Measurements from ENCODE around the gene ZNF770. TPM values are rescaled to one million over a fixed set of nuclear protein-coding genes. Genes with fewer than 3 reads are reported as not detected.
A peak's percentile ranks its signal among the peaks of the same experiment; 100 is the strongest.

The ZNF770 gene
- total and polyA plus RNA-seq, 9 of the 15 experiments (the other 6 are each of a cell fraction or from before 2014, with no cell fraction given) = 3.4 to 50.8 (median 40.3) TPM

GRCh38 chr15:34969340-34970097 is 18.6 kb downstream of the ZNF770 start, which contains the start of gene AQR (continued):
- TF ChIP-seq MCM2 (IDR thresholded peaks at IDR 0.05; ENCODE audit: low read depth) (no peak), LCOR (CRISPR knock-in tag; IDR thresholded peaks at IDR 0.05) (peak; percentile 57; the same call in 1 of the 2 replicates), HDAC6 (IDR thresholded peaks at IDR 0.05; ENCODE audit: low read depth, low read length) (no peak), ZBTB1 (CRISPR knock-in tag; IDR thresholded peaks at IDR 0.05; ENCODE audit: borderline replicate concordance, low read depth) (no peak; the same call in 1 of the 2 replicates), RB1 (IDR thresholded peaks at IDR 0.05; ENCODE audit: low read depth) (peak; percentile 89), THRB (CRISPR knock-in tag; conservative IDR thresholded peaks at IDR 0.05) (no peak), SP1 (CRISPR knock-in tag; IDR thresholded peaks at IDR 0.05) (peak; percentile 90), DDX20 (tag; IDR thresholded peaks at IDR 0.05; ENCODE audit: low read depth) (no peak)

DNA sequence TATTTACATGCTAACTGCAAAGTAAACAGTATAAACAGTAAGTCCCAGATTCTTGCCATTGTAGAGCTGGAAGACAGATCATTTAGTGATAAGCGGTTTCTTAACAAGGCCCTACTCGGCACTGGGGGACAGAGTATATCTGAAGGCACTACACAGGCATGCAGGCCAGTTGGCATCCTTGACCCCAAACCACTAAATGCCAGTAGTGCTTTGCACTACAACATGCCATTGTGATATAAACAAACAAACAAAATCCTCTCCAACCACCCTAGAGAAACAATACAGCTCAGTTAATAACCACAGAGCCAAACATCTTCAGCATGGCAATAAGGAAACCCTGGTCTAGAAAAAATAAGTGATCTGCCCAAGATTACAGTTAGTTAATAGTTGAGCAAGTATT is 23.8 kb downstream of the ZNF770 start:
- Histone ChIP-seq H3K79me2 (ENCODE audit: control insufficient read depth, insufficient read depth, low read length) (peaks cover 62% of the 10 kb centered on the region), H2AFZ (ENCODE audit: low read depth, low read length) (no peak overlapping the region), H3K9me3 (replicated peaks; ENCODE audit: control insufficient read depth, insufficient read depth, low read depth, low read length) (no peaks in the 10 kb centered on the region), H3K4me2 (ENCODE audit: insufficient read depth, low read length) (no peak overlapping the region), H3K9ac (ENCODE audit: insufficient read depth in 1 of 2, low read depth in 2 of 2, low read length in 2 of 2) (no peak overlapping the region), H3K36me3 (ENCODE audit: control insufficient read depth, insufficient read depth, low read length) (peaks cover 64% of the 10 kb centered on the region), H3K9me1 (ENCODE audit: control insufficient read depth, insufficient read depth, low read length) (no peaks in the 10 kb centered on the region), H3K27ac (ENCODE audit: extremely low read depth, low read depth, low read length) (no peak overlapping the region), H3K27me3 (ENCODE audit: control insufficient read depth in 2 of 2, insufficient read depth in 2 of 2, low read length in 2 of 2) (no peaks in the 10 kb centered on the region), H3K4me1 (replicated peaks in 1 of 2; ENCODE audit: control insufficient read depth in 2 of 2, insufficient read depth in 2 of 2, low read length in 2 of 2) (peaks cover 4 to 8% of the 10 kb centered on the region in 2 experiments; a peak in 3 of 5 replicates), H3K4me3 (no peak overlapping the region), H4K20me1 (replicated peaks; ENCODE audit: control insufficient read depth, insufficient read depth, low read length) (no peaks in the 10 kb centered on the region)
- FAIRE-seq (no peak), ATAC-seq (no peak), DNase-seq (ENCODE audit: extremely low read depth in 1 of 4, low spot score in 3 of 4) (no peak)
- in situ Hi-C loops (cut with MboI) = no loop called here
- no TSS peak for BruUV-seq (replicated peaks)
- intact Hi-C loops (cut with micrococcal nuclease) = no loop called here
- 82% methylated on average over 2 of the region's 2 CpGs for WGBS (ENCODE audit: insufficient coverage, low coverage, missing lambda C conversion rate)
- TF ChIP-seq ILK (tag; IDR thresholded peaks at IDR 0.05; ENCODE audit: borderline replicate concordance, low read depth) (no peak), ARHGAP35 (IDR thresholded peaks at IDR 0.05; ENCODE audit: partially characterized antibody) (no peak), NFRKB (IDR thresholded peaks at IDR 0.05; ENCODE audit: low read depth) (no peak), DDX20 (tag; IDR thresholded peaks at IDR 0.05; ENCODE audit: low read depth) (no peak), CHD1 (IDR thresholded peaks at IDR 0.05; ENCODE audit: low read length) (no peak), HMBOX1 (IDR thresholded peaks at IDR 0.05) (no peak), CTCF (IDR thresholded peaks at IDR 0.05 in 2 of 3, conservative IDR thresholded peaks at IDR 0.05 in 1 of 3; ENCODE audit: insufficient read depth in 2 of 3, low read depth in 1 of 3, low read length in 3 of 3) (no peak), SMARCB1 (IDR thresholded peaks at IDR 0.05; ENCODE audit: insufficient read length, low read depth) (no peak), ERF (CRISPR knock-in tag; IDR thresholded peaks at IDR 0.05) (no peak)
- CTCF ChIA-PET (ENCODE audit: low intra/inter-chr PET ratio) = no interaction called here
- POLR2A ChIA-PET = no interaction called here

Measured in K562 (cell line).